Testis (tissue), 3 donors: ENCODE measurements around the gene RPS25. TPM values are rescaled to one million over a fixed set of nuclear protein-coding genes. Genes with fewer than 3 reads are reported as not detected.

Experiments used
- DNase-seq: peaks from one replicate; pipeline ENCODE4 v3.0.0-alpha.2; 2019
- H3K27ac ChIP-seq, 2 donors: fragments of 200-600 bp; sonication (generic); one replicate each; pipeline ENCODE4 v1.5.1; 2019
- H3K27me3 ChIP-seq: fragments of 200-600 bp; sonication (generic); one replicate; pipeline ENCODE4 v1.5.1; 2019
- H3K36me3 ChIP-seq: fragments of 200-600 bp; sonication (generic); one replicate; pipeline ENCODE4 v1.5.1; 2017; ENCODE audit warnings: low read depth; ENCODE audit errors: missing control alignments
- H3K4me1 ChIP-seq: fragments of 200-600 bp; sonication (generic); one replicate; pipeline ENCODE4 v1.5.1; 2019
- H3K4me3 ChIP-seq, 2 donors: fragments of 200-600 bp; sonication (generic); one replicate each; pipeline ENCODE4 v1.5.1; 2017 to 2019
- H3K9me3 ChIP-seq: fragments of 200-600 bp; sonication (generic); one replicate; pipeline ENCODE4 v1.5.1; 2017
- POLR2A ChIP-seq: fragments of 450-650 bp; IDR thresholded peaks from one replicate; pipeline ENCODE4 v1.6.1; 2017; ENCODE audit warnings: antibody characterized with exemption, mild to moderate bottlenecking, moderate library complexity
- WGBS, 2 donors: methylation state at CpG; one replicate each; pipeline ENCODE4 v1.1.5; 2018; 5-methylcytosine and 5-hydroxymethylcytosine counted together
- intact Hi-C: fragments of 100-400 bp; cut with DNase I; formaldehyde crosslinking; loops from one replicate; pipeline ENCODE4 v1.15.1; 2023; ENCODE audit warnings: low total_unique reads
- polyA plus RNA-seq: library from polyadenylated mRNA; stranded (reverse); fragments of 350-450 nt; fragmentation: Illumina TruSeq; extraction: RNeasy Lipid Tissue Mini Kit (QIAGEN cat#74804); gene quantifications from one replicate; pipeline ENCODE4 v1.2.3, GENCODE V29; 2014; ENCODE audit warnings: low read depth, low replicate concordance; ENCODE audit not compliant: insufficient read depth
- total RNA-seq, 2 donors: library from RNA; depleted of rRNA; stranded (reverse); fragments of >200 nt; gene quantifications; one replicate each; pipeline ENCODE4 v1.2.3, GENCODE V29; 2016
- TF ChIP-seq, protein P1 (sequence below), 3 experiments: fragments of 450-650 bp in 2 of 3; fragments of 200-600 bp in 1 of 3; sonication (generic) in 1 of 3; IDR thresholded peaks; one replicate each; pipeline ENCODE4 v1.5.1; 2016 to 2019; ENCODE audit warnings: antibody characterized with exemption in 3 of 3, mild to moderate bottlenecking in 2 of 3, moderate library complexity in 1 of 3

The RPS25 gene
- total and polyA plus RNA-seq, 3 donors from 2014 or later, result 642 to 873 (median 654) TPM

DNA sequence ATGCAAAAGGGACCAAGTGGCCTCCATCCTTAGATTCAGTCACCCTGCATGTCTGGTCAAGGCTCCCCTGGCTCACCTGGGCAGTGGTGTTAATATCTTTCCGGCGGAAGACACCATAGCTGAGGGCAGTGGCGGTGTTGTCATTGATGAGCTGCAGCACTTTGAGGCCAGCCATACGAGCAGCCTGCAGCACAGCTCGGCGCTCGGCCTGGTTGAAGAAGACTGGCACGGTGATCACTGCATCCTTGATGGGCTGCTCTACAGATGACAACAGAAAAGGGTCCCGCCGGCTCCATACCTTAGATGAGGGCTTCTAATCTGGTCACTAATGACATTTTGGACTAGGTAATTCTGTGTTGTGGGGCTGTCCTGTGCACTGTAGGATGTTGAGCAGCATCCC is 36.3 kb upstream of the RPS25 start:
- no peak overlapping the region for H3K4me3 ChIP-seq
- H3K27ac ChIP-seq, result no peak overlapping the region
- no peaks in the 10 kb centered on the region for H3K9me3 ChIP-seq
- TF ChIP-seq POLR2A, result no peak
- TF ChIP-seq, protein P1, sequence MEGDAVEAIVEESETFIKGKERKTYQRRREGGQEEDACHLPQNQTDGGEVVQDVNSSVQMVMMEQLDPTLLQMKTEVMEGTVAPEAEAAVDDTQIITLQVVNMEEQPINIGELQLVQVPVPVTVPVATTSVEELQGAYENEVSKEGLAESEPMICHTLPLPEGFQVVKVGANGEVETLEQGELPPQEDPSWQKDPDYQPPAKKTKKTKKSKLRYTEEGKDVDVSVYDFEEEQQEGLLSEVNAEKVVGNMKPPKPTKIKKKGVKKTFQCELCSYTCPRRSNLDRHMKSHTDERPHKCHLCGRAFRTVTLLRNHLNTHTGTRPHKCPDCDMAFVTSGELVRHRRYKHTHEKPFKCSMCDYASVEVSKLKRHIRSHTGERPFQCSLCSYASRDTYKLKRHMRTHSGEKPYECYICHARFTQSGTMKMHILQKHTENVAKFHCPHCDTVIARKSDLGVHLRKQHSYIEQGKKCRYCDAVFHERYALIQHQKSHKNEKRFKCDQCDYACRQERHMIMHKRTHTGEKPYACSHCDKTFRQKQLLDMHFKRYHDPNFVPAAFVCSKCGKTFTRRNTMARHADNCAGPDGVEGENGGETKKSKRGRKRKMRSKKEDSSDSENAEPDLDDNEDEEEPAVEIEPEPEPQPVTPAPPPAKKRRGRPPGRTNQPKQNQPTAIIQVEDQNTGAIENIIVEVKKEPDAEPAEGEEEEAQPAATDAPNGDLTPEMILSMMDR (IDR thresholded peaks at IDR 0.05), result no peak
- no peak for DNase-seq
- H3K36me3 ChIP-seq, result no peaks in the 10 kb centered on the region
- WGBS, 2 donors, result 98 to 99% methylated on average over 10 of the region's 10 CpGs
- no peaks in the 10 kb centered on the region for H3K27me3 ChIP-seq
- intact Hi-C loops, result no loop called here
- peaks cover 12% of the 10 kb centered on the region for H3K4me1 ChIP-seq

DNA sequence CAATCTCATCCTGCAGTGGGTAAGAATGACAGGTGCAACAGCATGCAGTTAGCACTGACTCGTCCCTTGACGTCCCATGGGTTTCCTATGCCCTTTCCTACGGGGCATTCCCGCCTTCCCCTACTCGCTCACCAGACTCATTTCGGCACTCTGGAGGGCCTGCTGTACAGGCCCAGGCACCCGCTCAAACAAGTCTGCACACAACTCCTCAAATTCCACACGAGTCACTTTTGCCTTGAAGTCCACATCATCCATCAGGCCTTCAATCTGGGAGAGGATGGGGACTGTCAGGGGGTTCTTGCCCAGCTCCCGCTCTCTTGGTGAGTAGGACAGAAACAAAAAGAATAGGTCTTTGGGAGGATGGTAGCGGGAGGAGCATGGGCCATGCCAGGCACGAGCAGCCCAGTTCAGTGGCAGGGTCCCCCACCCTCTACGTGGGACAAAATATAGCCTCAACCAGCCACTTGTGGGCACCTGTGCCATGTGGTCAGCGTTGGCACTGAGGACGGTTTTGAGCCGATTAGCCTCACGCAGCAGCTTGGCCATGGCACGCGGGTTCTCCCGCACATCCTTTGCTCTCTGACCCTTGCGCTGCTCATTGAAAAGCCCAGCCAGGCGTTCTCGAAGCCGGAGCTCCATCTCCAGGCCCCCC is 34.1 kb upstream of the RPS25 start:
- 95 to 96% methylated on average over 23 of the region's 23 CpGs for WGBS, 2 donors
- no peaks in the 10 kb centered on the region for H3K36me3 ChIP-seq

DNA sequence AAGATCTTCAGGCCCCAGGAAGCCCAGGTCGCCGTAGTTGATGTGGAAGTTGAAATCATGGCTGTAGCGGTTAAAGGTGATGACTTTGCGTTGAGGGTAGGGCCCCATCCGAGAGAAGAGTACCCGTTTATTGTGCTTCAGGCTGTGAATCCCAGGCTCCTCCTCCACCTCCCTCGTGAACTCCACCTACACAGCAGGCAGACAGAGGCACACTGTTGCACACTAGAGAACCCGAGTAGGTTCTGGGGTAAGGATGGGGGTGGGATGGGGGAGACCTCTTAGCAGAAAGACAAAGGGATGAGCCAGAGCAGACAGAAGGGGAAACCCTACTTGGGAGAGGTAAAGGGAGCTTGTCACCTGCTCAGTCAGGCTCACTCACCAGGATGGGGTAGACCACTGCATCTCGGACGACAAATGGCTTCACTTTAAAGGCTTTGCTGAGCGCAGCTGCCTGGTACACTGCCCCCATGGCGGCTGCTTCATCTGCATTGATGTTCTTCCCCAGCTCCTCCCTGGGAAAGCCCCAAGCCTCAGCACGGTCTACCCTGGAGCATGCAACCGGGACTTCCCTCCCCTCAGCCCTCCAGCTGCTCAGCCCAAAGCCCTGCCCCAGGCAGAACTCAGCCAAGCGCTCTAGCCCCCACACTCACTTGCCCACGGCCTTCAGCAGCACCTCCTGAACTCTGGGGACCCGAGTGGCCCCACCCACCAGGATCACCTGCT is 33.5 kb upstream of the RPS25 start:
- intact Hi-C loops, result no loop called here

More for the DNA sequence above, 34.1 kb upstream of the RPS25 start:
- no peak overlapping the region for H3K27ac ChIP-seq
- no peaks in the 10 kb centered on the region for H3K9me3 ChIP-seq
- intact Hi-C loops, result no loop called here
- peaks cover 7% of the 10 kb centered on the region for H3K4me1 ChIP-seq
- no peak overlapping the region for H3K4me3 ChIP-seq
- no peak for DNase-seq
- no peaks in the 10 kb centered on the region for H3K27me3 ChIP-seq
- TF ChIP-seq, protein P1 (IDR thresholded peaks at IDR 0.05), result no peak
- TF ChIP-seq POLR2A, result no peak

DNA sequence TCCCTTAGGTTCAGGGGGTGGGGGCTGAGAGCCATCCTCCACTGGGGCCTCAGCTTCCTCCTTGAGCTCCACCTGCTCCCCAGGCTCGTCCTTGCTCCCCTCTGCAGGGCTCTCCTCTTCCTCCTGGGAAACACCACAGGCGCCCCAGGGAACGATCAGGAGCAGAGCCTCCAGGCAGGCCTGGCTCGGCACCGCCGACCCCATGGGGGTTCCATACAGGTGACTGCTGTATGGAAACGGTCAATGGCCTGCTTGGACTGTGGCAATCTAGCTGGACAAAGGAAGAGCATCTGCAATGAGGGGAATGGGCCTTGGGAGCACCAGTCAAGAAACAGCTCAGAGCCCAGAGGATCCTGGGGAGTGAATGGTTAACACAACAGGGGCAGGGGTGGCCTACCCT is 30.9 kb upstream of the RPS25 start:
- no peak for TF ChIP-seq POLR2A
- TF ChIP-seq, protein P1 (IDR thresholded peaks at IDR 0.05), result no peak
- Histone ChIP-seq H3K27me3 (no peaks in the 10 kb centered on the region), H3K9me3 (no peaks in the 10 kb centered on the region), H3K27ac (no peak overlapping the region), H3K36me3 (no peaks in the 10 kb centered on the region), H3K4me3 (no peak overlapping the region), H3K4me1 (no peaks in the 10 kb centered on the region)
- intact Hi-C loops, result no loop called here
- WGBS, 2 donors, result 97 to 100% methylated on average over 1 to 7 of the region's 7 CpGs
- DNase-seq, result no peak

More for the DNA sequence above, 33.5 kb upstream of the RPS25 start:
- H3K4me3 ChIP-seq, result no peak overlapping the region
- peaks cover 7% of the 10 kb centered on the region for H3K4me1 ChIP-seq
- no peaks in the 10 kb centered on the region for H3K27me3 ChIP-seq
- 87 to 89% methylated on average over 17 of the region's 17 CpGs for WGBS, 2 donors
- no peaks in the 10 kb centered on the region for H3K9me3 ChIP-seq
- H3K27ac ChIP-seq, result no peak overlapping the region
- no peaks in the 10 kb centered on the region for H3K36me3 ChIP-seq
- TF ChIP-seq, protein P1 (IDR thresholded peaks at IDR 0.05), result no peak
- TF ChIP-seq POLR2A, result no peak
- DNase-seq, result no peak
